AG10803 (cell line): ENCODE results near the gene ZDBF2.

ENCODE experiments used
- DNase-seq: peaks from one replicate; pipeline ENCODE4 v3.0.0; 2010; ENCODE audit warnings: low read depth
- H3K4me3 ChIP-seq: 2 replicates; pipeline ENCODE4 v1.5.1; 2011; ENCODE audit warnings: mild to moderate bottlenecking, low read length, control low read depth
- CTCF ChIP-seq: conservative IDR thresholded peaks from 2 replicates; pipeline ENCODE4 v1.5.1; 2011; ENCODE audit warnings: mild to moderate bottlenecking, low read length, control low read depth, inconsistent platforms

Gene ZDBF2

GRCh38 chr2:206232287-206233035 is 42.0 kb upstream of the ZDBF2 start:
- peak; percentile 15 for DNase-seq
- peak; percentile 16; the same call in 1 of the 2 replicates for TF ChIP-seq CTCF
- no peak overlapping the region for H3K4me3 ChIP-seq

GRCh38 chr2:206239157-206239556 is 35.3 kb upstream of the ZDBF2 start:
- DNase-seq: no peak
- no peak overlapping the region for H3K4me3 ChIP-seq
- no peak for TF ChIP-seq CTCF

- peak; percentile 33 for DNase-seq
- TF ChIP-seq CTCF: no peak
- no peak overlapping the region for H3K4me3 ChIP-seq
Measured at GRCh38 chr2:206240327-206240726, 34.1 kb upstream of the ZDBF2 start.

- DNase-seq: peak; percentile 39
- no peak for TF ChIP-seq CTCF
- no peak overlapping the region for H3K4me3 ChIP-seq
Measured at GRCh38 chr2:206241736-206242135, 32.7 kb upstream of the ZDBF2 start.

- no peak overlapping the region for H3K4me3 ChIP-seq
- no peak for TF ChIP-seq CTCF
- DNase-seq: no peak
Measured at GRCh38 chr2:206245265-206245672, 29.2 kb upstream of the ZDBF2 start.

GRCh38 chr2:206250041-206250897 is 24.2 kb upstream of the ZDBF2 start:
- TF ChIP-seq CTCF: peak; percentile 21; the same call in 1 of the 2 replicates
- H3K4me3 ChIP-seq: peak overlapping the region; percentile 50
- DNase-seq: peak; percentile 6
